ENCODE measurements around the gene ANKFY1.
"Not testable (repeated sequence)": the region's sequence is repeated elsewhere in the genome, so short reads cannot be mapped to it uniquely, and the experiment has no call there.

The ANKFY1 gene

GRCh38 chr17:4194796-4195195 is 69.0 kb downstream of the ANKFY1 start:
- no peak for TF ChIP-seq CTCF (IDR thresholded peaks at IDR 0.05; ENCODE audit: insufficient read depth, low read length, missing control alignments)
- ChIA-PET POLR2A (no interaction called here), CTCF (interaction anchor here (1.4 to 2.3 kb wide), 4 partner anchors 12 to 218 kb away, joined by 4 to 6 read pairs (median 4); no protein-coding TSS in a partner anchor)
- no peak for DNase-seq (ENCODE audit: low read depth, low spot score)
- no peak overlapping the region for H3K4me3 ChIP-seq (ENCODE audit: low read depth, low read length)

GRCh38 chr17:4190791-4191190 is 73.0 kb downstream of the ANKFY1 start:
- DNase-seq (ENCODE audit: low read depth, low spot score); CTCF ChIA-PET; H3K4me3 ChIP-seq (ENCODE audit: low read depth, low read length); POLR2A ChIA-PET: not testable (repeated sequence)

- ChIA-PET POLR2A (no interaction called here), CTCF (no interaction called here)
- TF ChIP-seq CTCF (IDR thresholded peaks at IDR 0.05; ENCODE audit: insufficient read depth, low read length, missing control alignments): no peak
- DNase-seq (ENCODE audit: low read depth, low spot score): no peak
- no peak overlapping the region for H3K4me3 ChIP-seq (ENCODE audit: low read depth, low read length)
These were observed 74.5 kb downstream of the ANKFY1 start for GRCh38 chr17:4189280-4189679.

GRCh38 chr17:4188076-4188475 is 75.7 kb downstream of the ANKFY1 start:
- no peak for DNase-seq (ENCODE audit: low read depth, low spot score)
- no peak overlapping the region for H3K4me3 ChIP-seq (ENCODE audit: low read depth, low read length)
- CTCF ChIA-PET: interaction anchor here (1.4 to 1.9 kb wide), 2 partner anchors 11 to 12 kb away, joined by 4 to 8 read pairs; no protein-coding TSS in a partner anchor
- POLR2A ChIA-PET: no interaction called here
- TF ChIP-seq CTCF (IDR thresholded peaks at IDR 0.05; ENCODE audit: insufficient read depth, low read length, missing control alignments): no peak

- ChIA-PET POLR2A (no interaction called here), CTCF (interaction anchor here (1.2 to 1.9 kb wide), 2 partner anchors 13 to 112 kb away, joined by 4 to 8 read pairs; no protein-coding TSS in a partner anchor)
- no peak for DNase-seq (ENCODE audit: low read depth, low spot score)
- TF ChIP-seq CTCF (IDR thresholded peaks at IDR 0.05; ENCODE audit: insufficient read depth, low read length, missing control alignments): no peak
- H3K4me3 ChIP-seq (ENCODE audit: low read depth, low read length): no peak overlapping the region
These were observed 76.7 kb downstream of the ANKFY1 start for GRCh38 chr17:4187076-4187475.

- no peak overlapping the region for H3K4me3 ChIP-seq (ENCODE audit: low read depth, low read length)
- ChIA-PET POLR2A (no interaction called here), CTCF (interaction anchor here (0.7 to 3.8 kb wide), 3 partner anchors 14 to 128 kb away, joined by 3 to 12 read pairs (median 4); no protein-coding TSS in a partner anchor)
- no peak for DNase-seq (ENCODE audit: low read depth, low spot score)
- no peak for TF ChIP-seq CTCF (IDR thresholded peaks at IDR 0.05; ENCODE audit: insufficient read depth, low read length, missing control alignments)
These were observed 77.4 kb downstream of the ANKFY1 start for GRCh38 chr17:4186357-4186881.

GRCh38 chr17:4185656-4186055 is 78.1 kb downstream of the ANKFY1 start:
- TF ChIP-seq CTCF (IDR thresholded peaks at IDR 0.05; ENCODE audit: insufficient read depth, low read length, missing control alignments): no peak
- H3K4me3 ChIP-seq (ENCODE audit: low read depth, low read length): no peak overlapping the region
- CTCF ChIA-PET: interaction anchor here (0.7 to 3.8 kb wide), 3 partner anchors 15 to 235 kb away, joined by 3 to 12 read pairs (median 3); no protein-coding TSS in a partner anchor
- no peak for DNase-seq (ENCODE audit: low read depth, low spot score)
- POLR2A ChIA-PET: no interaction called here

Data from AG04449 (cell line).